Stomach (tissue), 9 donors: Measurements from ENCODE around the gene HCFC1R1. TPM values are rescaled to one million over a fixed set of nuclear protein-coding genes. Genes with fewer than 3 reads are reported as not detected.

Experiments used
- DNase-seq, 2 donors: peaks; one replicate each; pipeline versions ENCODE4 v3.0.0 to v3.0.0-alpha.2; 2013 to 2019
- H3K27ac ChIP-seq, 5 donors: fragments of 200-600 bp in 4 of 5; sonication (generic) in 4 of 5; one replicate each; pipeline ENCODE4 v1.5.1; 2013 to 2019; ENCODE audit warnings: mild to moderate bottlenecking in 1 of 5, moderate library complexity in 1 of 5
- H3K27me3 ChIP-seq, 3 donors: fragments of 200-600 bp; sonication (generic); one replicate each; pipeline ENCODE4 v1.5.1; 2017 to 2019; ENCODE audit warnings: mixed run types in 1 of 3
- H3K36me3 ChIP-seq, 4 donors: fragments of 200-600 bp; sonication (generic); 1 replicate in 3 of 4; 2 replicates in 1 of 4; pipeline ENCODE4 v1.5.1; 2016 to 2019
- H3K4me1 ChIP-seq, 4 donors: fragments of 200-600 bp; sonication (generic); one replicate each; pipeline ENCODE4 v1.5.1; 2016 to 2019
- H3K4me3 ChIP-seq, 4 donors: fragments of 200-600 bp; sonication (generic) in 3 of 4; one replicate each; pipeline ENCODE4 v1.5.1; 2016 to 2019; ENCODE audit warnings: mild to moderate bottlenecking in 1 of 4
- H3K9me3 ChIP-seq, 4 donors: fragments of 200-600 bp; sonication (generic); one replicate each; pipeline ENCODE4 v1.5.1; 2016 to 2019
- EP300 ChIP-seq: sonication (generic); formaldehyde crosslinking; IDR thresholded peaks from one replicate; pipeline ENCODE4 v1.6.1; 2017; ENCODE audit warnings: antibody characterized with exemption
- POLR2A ChIP-seq, 4 donors: fragments of 450-650 bp; IDR thresholded peaks; one replicate each; pipeline ENCODE4 v1.6.1; 2016; ENCODE audit warnings: antibody characterized with exemption in 4 of 4, control low read depth in 2 of 4, mild to moderate bottlenecking in 1 of 4, moderate library complexity in 1 of 4
- POLR2AphosphoS5 ChIP-seq, 3 donors: sonication (generic); formaldehyde crosslinking; IDR thresholded peaks; one replicate each; pipeline ENCODE4 v1.6.1; 2016; ENCODE audit warnings: antibody characterized with exemption in 3 of 3
- WGBS, 5 donors: extraction: QIAGEN DNeasy Blood & Tissue Kit in 3 of 5; methylation state at CpG; one replicate each; pipeline versions ENCODE4 v1.1.5 to v1.1.7; 2013 to 2018; 5-methylcytosine and 5-hydroxymethylcytosine counted together
- intact Hi-C: fragments of 100-400 bp; cut with DNase I; formaldehyde crosslinking; loops from one replicate; pipeline ENCODE4 v1.15.1; 2023; ENCODE audit warnings: low total_unique reads
- polyA plus RNA-seq, 3 donors: library from polyadenylated mRNA; stranded (reverse); fragments of 200-250 nt; gene quantifications; one replicate each; pipeline ENCODE4 v1.2.3, GENCODE V29; 2013
- total RNA-seq, 5 donors: library from RNA; depleted of rRNA; stranded (reverse); fragments of >200 nt; gene quantifications; one replicate each; pipeline versions ENCODE4 v1.1.0 to v1.2.3, GENCODE V29; 2014 to 2016
- TF ChIP-seq, protein P1 (sequence below), 7 experiments: fragments of 450-650 bp in 4 of 7; fragments of 200-600 bp in 3 of 7; sonication (generic) in 3 of 7; IDR thresholded peaks; one replicate each; pipeline ENCODE4 v1.5.1; 2016 to 2019; ENCODE audit warnings: antibody characterized with exemption in 7 of 7, control low read depth in 2 of 7, mild to moderate bottlenecking in 1 of 7
- donor health status: healthy with polysubstance abuse.
- donor health status: Bipolar disorder and iron deficiency.
- donor health status: healthy.

HCFC1R1 gene
- total and polyA plus RNA-seq, 8 donors = 11.0 to 128 (median 60.7) TPM

DNA sequence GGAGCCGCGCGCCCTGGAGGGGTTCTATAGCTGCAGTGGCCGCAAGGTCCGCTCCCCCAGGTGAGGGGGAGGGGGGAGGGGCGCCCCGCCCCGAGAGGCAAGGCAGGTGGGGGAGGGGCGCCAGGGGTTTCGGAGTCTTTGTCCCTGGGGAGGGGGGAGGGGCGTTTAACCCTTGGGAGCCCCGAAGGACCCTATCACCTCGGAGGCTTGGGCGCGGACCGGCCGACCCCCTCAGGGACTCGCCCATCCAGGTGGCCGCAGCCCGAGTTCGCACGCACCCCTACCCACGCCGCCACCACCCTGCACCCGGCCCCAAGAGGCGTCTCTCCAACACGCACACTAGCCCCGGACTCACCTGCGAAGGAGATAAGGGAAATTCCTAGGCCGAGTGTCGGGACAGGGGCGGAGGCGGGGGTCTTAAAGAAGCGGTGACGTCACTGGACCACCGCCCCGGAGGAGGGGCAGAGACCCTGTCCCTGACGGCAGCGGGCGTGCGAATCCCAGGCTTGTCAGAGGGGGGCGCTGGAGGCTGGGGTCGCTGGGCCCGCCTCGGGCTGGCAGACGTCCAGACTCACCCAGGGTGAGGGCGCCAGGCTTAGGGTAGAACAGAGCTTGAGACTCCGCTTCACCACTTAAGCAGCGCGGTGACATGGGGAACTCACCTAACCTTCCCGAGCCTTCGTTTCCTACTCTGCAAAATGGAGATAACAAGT, 5.8 kb downstream of the HCFC1R1 start, which contains the start of gene CLDN6:
Gene CLDN6, minus strand, starts transcription at position 390 of the 713 bp plus-strand sequence. CDS start 2,162 bp downstream, outside the sequence.
- no peak within 1 kb of the TSS for H3K27ac ChIP-seq
- intact Hi-C loops = no loop called here
- no peak within 1 kb of the TSS for H3K4me3 ChIP-seq
- TF ChIP-seq POLR2A (IDR thresholded peaks at IDR 0.05) (no peak), EP300 (no peak), POLR2AphosphoS5 (IDR thresholded peaks at IDR 0.05) (no peak)
- TF ChIP-seq, protein P1, sequence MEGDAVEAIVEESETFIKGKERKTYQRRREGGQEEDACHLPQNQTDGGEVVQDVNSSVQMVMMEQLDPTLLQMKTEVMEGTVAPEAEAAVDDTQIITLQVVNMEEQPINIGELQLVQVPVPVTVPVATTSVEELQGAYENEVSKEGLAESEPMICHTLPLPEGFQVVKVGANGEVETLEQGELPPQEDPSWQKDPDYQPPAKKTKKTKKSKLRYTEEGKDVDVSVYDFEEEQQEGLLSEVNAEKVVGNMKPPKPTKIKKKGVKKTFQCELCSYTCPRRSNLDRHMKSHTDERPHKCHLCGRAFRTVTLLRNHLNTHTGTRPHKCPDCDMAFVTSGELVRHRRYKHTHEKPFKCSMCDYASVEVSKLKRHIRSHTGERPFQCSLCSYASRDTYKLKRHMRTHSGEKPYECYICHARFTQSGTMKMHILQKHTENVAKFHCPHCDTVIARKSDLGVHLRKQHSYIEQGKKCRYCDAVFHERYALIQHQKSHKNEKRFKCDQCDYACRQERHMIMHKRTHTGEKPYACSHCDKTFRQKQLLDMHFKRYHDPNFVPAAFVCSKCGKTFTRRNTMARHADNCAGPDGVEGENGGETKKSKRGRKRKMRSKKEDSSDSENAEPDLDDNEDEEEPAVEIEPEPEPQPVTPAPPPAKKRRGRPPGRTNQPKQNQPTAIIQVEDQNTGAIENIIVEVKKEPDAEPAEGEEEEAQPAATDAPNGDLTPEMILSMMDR (IDR thresholded peaks at IDR 0.05) = no peak
- no peaks in the 10 kb centered on the region for H3K9me3 ChIP-seq
- peaks cover 24 to 56% (median 53%) of the 10 kb centered on the region in 4 donors for H3K4me1 ChIP-seq
- peak in 1 of 2 donors; percentile 83 for DNase-seq
- H3K36me3 ChIP-seq = no peaks in the 10 kb centered on the region
- 4 to 22% (median 11%) methylated on average over 23 to 50 of the region's 52 CpGs for WGBS, 5 donors
- peaks cover 0 to 54% (median 29%) of the 10 kb centered on the region in 3 donors for H3K27me3 ChIP-seq

DNA sequence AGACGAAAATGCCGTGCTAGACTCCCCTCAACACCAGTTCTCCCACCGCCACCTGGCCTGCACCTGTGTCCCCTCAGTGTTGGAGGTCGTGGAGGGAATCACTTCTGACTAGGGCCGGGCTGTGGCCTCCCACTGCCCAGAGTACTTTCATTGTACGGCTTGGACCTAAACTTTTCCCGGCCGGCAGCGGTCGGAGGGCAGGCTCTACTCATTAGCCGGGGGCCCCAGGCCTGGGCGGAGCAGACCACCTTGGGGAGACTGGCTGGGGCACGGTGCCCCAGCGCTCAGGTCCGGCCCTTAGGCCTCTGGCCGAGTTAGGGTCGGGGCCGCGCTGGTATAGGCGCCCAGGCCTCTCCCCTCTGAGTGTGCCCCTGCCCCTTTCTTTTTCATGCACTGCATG, 6.4 kb downstream of the HCFC1R1 start:
- intact Hi-C loops = no loop called here
- Histone ChIP-seq H3K4me1 (peaks cover 22 to 54% (median 51%) of the 10 kb centered on the region in 4 donors), H3K27me3 (peaks cover 0 to 60% (median 35%) of the 10 kb centered on the region in 3 donors), H3K4me3 (no peak overlapping the region), H3K27ac (no peak overlapping the region), H3K9me3 (no peaks in the 10 kb centered on the region), H3K36me3 (no peaks in the 10 kb centered on the region)
- DNase-seq = no peak
- 60 to 80% (median 79%) methylated on average over 11 to 20 of the region's 20 CpGs for WGBS, 5 donors
- no peak for TF ChIP-seq POLR2A (IDR thresholded peaks at IDR 0.05)
- TF ChIP-seq EP300 = no peak
- TF ChIP-seq, protein P1 (IDR thresholded peaks at IDR 0.05) = no peak
- TF ChIP-seq POLR2AphosphoS5 (IDR thresholded peaks at IDR 0.05) = no peak

DNA sequence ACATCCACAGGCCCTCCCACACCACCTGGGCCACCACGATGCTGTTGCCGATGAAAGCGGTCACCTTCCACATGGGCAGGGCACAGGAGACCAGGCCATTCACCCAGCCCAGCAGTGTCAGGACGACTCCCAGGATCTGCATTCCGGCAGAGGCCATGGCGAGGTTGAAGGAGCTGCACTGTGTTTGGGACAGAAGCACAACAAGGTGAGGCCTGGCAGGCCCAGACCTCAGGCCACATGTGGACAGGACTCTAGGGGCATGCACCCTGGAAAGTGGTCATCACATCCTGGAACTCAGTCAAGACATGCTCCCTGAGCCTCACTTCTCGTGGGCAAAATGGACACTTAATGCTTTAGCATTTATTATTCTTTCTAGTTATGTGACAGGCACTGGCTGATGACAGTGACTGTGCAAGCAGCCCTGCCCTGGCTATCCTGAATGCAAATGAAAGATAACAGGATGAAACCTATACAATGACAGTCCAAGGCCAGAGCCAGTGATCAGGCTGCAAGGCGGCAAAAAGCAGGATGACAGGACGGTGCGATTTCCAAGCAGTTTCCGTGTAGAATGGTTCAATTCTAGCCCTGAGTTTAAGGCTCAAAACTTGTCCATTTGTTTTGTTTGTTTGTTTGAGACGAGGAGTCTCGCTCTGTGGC, 7.7 kb downstream of the HCFC1R1 start:
- no peak for DNase-seq
- no peaks in the 10 kb centered on the region for H3K9me3 ChIP-seq
- no peaks in the 10 kb centered on the region for H3K36me3 ChIP-seq
- TF ChIP-seq POLR2A (IDR thresholded peaks at IDR 0.05) (no peak), POLR2AphosphoS5 (IDR thresholded peaks at IDR 0.05) (no peak), EP300 (no peak)
- TF ChIP-seq, protein P1 (IDR thresholded peaks at IDR 0.05) = no peak
- peaks cover 5 to 74% (median 46%) of the 10 kb centered on the region in 3 donors for H3K27me3 ChIP-seq
- H3K27ac ChIP-seq = no peak overlapping the region
- WGBS, 5 donors = 80 to 91% (median 84%) methylated on average over 9 to 13 of the region's 13 CpGs
- peaks cover 16 to 48% (median 42%) of the 10 kb centered on the region in 4 donors for H3K4me1 ChIP-seq
- no peak overlapping the region for H3K4me3 ChIP-seq
- intact Hi-C loops = no loop called here

DNA sequence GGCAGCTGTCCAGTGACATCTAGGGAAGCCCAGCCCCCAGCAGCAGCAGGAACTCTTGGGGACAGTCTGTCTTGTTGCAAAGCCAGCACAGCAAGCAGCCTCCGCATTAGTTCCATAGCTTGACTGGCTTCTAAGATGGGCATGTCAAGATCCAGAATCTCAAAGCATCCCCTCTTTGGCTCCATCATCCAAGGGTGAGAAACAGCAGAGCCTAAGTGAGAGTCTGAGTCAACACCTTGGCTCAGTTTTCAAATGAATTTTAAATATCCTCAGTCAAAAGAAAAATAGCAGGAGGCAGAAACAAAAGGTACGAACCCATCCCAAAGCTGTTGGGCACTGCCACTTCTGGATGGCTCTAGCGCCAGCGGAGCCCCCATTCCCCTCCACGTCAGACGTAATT, 8.8 kb downstream of the HCFC1R1 start:
- Histone ChIP-seq H3K9me3 (no peaks in the 10 kb centered on the region), H3K36me3 (no peaks in the 10 kb centered on the region), H3K4me3 (no peak overlapping the region), H3K27ac (no peak overlapping the region), H3K4me1 (peaks cover 19 to 48% (median 36%) of the 10 kb centered on the region in 4 donors), H3K27me3 (peaks cover 5 to 83% (median 50%) of the 10 kb centered on the region in 3 donors)
- no peak for TF ChIP-seq POLR2A (IDR thresholded peaks at IDR 0.05)
- no peak for TF ChIP-seq POLR2AphosphoS5 (IDR thresholded peaks at IDR 0.05)
- TF ChIP-seq, protein P1 (IDR thresholded peaks at IDR 0.05) = no peak
- no peak for TF ChIP-seq EP300
- 85 to 94% (median 90%) methylated on average over 6 of the region's 6 CpGs for WGBS, 5 donors
- no peak for DNase-seq
- intact Hi-C loops = no loop called here
